Heart right ventricle (tissue), 16 donors: ENCODE data around the gene MRPS26. TPM values are rescaled to one million over a fixed set of nuclear protein-coding genes. Genes with fewer than 3 reads are reported as not detected.

Experiments
- ATAC-seq, 8 donors: fragments of 200-7000 bp; cut with Tn5 transposase; one replicate each; pipeline ENCODE4 v1.9.1; 2020; ENCODE audit warnings: mild to moderate bottlenecking in 8 of 8, moderate library complexity in 8 of 8, moderate number of reproducible peaks in 1 of 8
- DNase-seq, 2 donors: peaks; one replicate each; pipeline ENCODE4 v3.0.0-alpha.2; 2020
- H3K27ac ChIP-seq, 10 donors: fragments of 200-600 bp; sonication (generic) in 2 of 10; one replicate each; pipeline versions ENCODE4 v1.5.0 to v1.8.0; 2020 to 2022; ENCODE audit warnings: mild to moderate bottlenecking in 3 of 10
- H3K27me3 ChIP-seq, 7 donors: fragments of 200-600 bp; one replicate each; pipeline ENCODE4 v1.8.0; 2021 to 2022; ENCODE audit warnings: mild to moderate bottlenecking in 2 of 7
- H3K36me3 ChIP-seq, 9 donors: fragments of 200-600 bp; sonication (generic) in 1 of 9; one replicate each; pipeline versions ENCODE4 v1.5.0 to v1.8.0; 2020 to 2022; ENCODE audit warnings: mild to moderate bottlenecking in 2 of 9
- H3K4me1 ChIP-seq, 9 donors: fragments of 200-600 bp; sonication (generic) in 1 of 9; one replicate each; pipeline versions ENCODE4 v1.5.0 to v1.8.0; 2020 to 2022; ENCODE audit warnings: mild to moderate bottlenecking in 4 of 9
- H3K4me3 ChIP-seq, 10 donors: fragments of 200-600 bp; sonication (generic) in 2 of 10; one replicate each; pipeline versions ENCODE4 v1.5.0 to v1.8.0; 2020 to 2022; ENCODE audit warnings: mild to moderate bottlenecking in 7 of 10, moderate library complexity in 2 of 10
- H3K9me3 ChIP-seq, 11 donors: fragments of 200-600 bp in 10 of 11; sonication (generic) in 2 of 11; one replicate each; pipeline versions ENCODE4 v1.5.0 to v1.8.0; 2013 to 2022; ENCODE audit warnings: mild to moderate bottlenecking in 2 of 11, control low read depth in 1 of 11, moderate library complexity in 1 of 11
- WGBS, 2 donors: extraction: QIAGEN DNeasy Blood & Tissue Kit; methylation state at CpG; one replicate each; pipeline ENCODE4 v1.1.7; 2013; ENCODE audit warnings: inconsistent platforms in 1 of 2; 5-methylcytosine and 5-hydroxymethylcytosine counted together
- intact Hi-C, 10 donors: fragments of 100-400 bp; cut with DNase I; formaldehyde crosslinking; loops; one replicate each; pipeline versions ENCODE4 v1.11.1 to v1.14.2; 2022
- polyA plus RNA-seq, 2 donors: library from polyadenylated mRNA; stranded (reverse); fragments of 200-250 nt; gene quantifications; one replicate each; pipeline ENCODE4 v1.2.3, GENCODE V29; 2013
- total RNA-seq, 10 donors: library from RNA; stranded (reverse); fragmentation: NEBNext Ultra II Directional in 3 of 10; extraction: Animal tissue kit (Norgen Biotek cat#: 25700) in 3 of 10; gene quantifications; one replicate each; pipeline versions ENCODE4 v1.2.1 to v1.2.4, GENCODE V29; 2021 to 2023
- TF ChIP-seq, protein P1 (sequence below), 9 donors: fragments of 200-600 bp; sonication (generic) in 2 of 9; IDR thresholded peaks; one replicate each; pipeline versions ENCODE4 v1.5.0 to v1.8.0; 2021 to 2022; ENCODE audit warnings: antibody characterized with exemption in 9 of 9, mild to moderate bottlenecking in 5 of 9, moderate library complexity in 1 of 9
- donor health status: Arrhythmogenic right ventricular cardiomyopathy.
- donor health status: ischemic (EF 13 %, LVEDD 7.1; RV severe dilation, severe dysfunction).
- donor health status: healthy with polysubstance abuse.
- donor health status: DM: no; HTN: yes; CAD: no.
- donor health status: DM: no; HTN: no; CAD: no.
- donor health status: ischemic (EF 25% LVEDD 6.9; RV normal size, moderate dysfunction).
- donor health status: ischemic (EF 25% LVEDD 5.7; RV mildly dilated, moderate dysfunction).
- donor health status: healthy.
- donor health status: DM: yes; HTN: yes; CAD: no.
- donor health status: Ischemic cardiomyopathy.
- donor health status: ischemic (EF 35%, LVEDD 5.7; RV mildly dilated, moderate dysfunction).
- donor health status: nonischemic (EF 11% LVEDD 7.7; RV severe dilation, severe dysfunction).
- donor health status: DM: yes; HTN: yes; CAD: no.
- donor health status: PGD.
- donor health status: ischemic (EF 29% LVEDD 5.4; RV normal size, mild dysfunction).
- donor health status: nonischemic (EF 23%, LVEDD 6.1; RV moderate dilation, normal function).

The MRPS26 gene
- total and polyA plus RNA-seq, 12 donors = 39.1 to 119 (median 52.4) TPM

DNA sequence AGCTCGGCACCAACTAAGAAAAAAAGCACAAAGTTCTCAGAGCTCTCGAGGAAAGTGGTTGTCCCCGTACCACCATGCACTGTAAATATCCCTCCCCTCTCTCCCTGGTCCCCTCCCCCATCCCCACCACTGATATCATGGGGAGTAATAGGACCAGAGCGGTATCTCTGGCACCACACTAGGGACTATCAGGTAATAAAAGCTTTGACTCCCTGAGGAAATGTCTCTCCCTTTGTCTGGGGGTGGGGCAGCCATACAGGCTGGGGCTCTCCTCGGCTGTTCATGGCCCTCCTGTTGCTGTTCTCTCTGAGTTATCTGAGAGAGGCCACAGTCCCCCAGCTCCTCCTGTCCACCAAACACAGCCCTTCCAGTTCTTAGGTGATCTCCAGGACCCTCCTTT is 7.4 kb upstream of the MRPS26 start:
- Histone ChIP-seq H3K4me3 (no peak overlapping the region), H3K36me3 (peaks cover 5 to 74% (median 45%) of the 10 kb centered on the region in 9 donors), H3K27ac (no peak overlapping the region), H3K4me1 (peaks cover 3 to 20% (median 12%) of the 10 kb centered on the region in 9 donors), H3K9me3 (no peaks in the 10 kb centered on the region), H3K27me3 (no peaks in the 10 kb centered on the region)
- TF ChIP-seq, protein P1, sequence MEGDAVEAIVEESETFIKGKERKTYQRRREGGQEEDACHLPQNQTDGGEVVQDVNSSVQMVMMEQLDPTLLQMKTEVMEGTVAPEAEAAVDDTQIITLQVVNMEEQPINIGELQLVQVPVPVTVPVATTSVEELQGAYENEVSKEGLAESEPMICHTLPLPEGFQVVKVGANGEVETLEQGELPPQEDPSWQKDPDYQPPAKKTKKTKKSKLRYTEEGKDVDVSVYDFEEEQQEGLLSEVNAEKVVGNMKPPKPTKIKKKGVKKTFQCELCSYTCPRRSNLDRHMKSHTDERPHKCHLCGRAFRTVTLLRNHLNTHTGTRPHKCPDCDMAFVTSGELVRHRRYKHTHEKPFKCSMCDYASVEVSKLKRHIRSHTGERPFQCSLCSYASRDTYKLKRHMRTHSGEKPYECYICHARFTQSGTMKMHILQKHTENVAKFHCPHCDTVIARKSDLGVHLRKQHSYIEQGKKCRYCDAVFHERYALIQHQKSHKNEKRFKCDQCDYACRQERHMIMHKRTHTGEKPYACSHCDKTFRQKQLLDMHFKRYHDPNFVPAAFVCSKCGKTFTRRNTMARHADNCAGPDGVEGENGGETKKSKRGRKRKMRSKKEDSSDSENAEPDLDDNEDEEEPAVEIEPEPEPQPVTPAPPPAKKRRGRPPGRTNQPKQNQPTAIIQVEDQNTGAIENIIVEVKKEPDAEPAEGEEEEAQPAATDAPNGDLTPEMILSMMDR (IDR thresholded peaks at IDR 0.05) = no peak
- intact Hi-C loops = no loop called here
- 84 to 85% methylated on average over 5 of the region's 5 CpGs for WGBS, 2 donors
- ATAC-seq = no peak
- DNase-seq = no peak

DNA sequence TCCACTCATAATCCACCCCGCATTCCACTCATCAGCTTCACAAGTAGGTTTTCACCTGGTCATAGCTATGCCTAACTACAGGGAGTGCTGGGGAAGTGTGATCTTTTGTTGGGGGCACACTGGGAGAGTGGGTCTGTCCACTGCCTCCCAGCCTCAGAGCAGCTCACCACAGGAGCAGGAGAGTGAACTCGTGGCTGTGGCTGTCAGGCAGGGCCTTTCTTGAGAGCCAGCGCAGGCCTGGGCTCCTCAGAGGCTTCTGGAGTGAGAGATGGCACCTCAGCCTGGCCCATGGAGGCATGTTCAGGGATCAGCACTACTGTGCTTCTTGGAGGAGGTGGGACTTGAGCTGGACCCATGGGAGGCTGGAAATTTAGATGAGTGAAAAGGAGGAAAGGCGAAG is 6.4 kb upstream of the MRPS26 start:
- TF ChIP-seq, protein P1 (IDR thresholded peaks at IDR 0.05) = no peak
- intact Hi-C loops = no loop called here
- 79 to 81% methylated on average over 4 of the region's 4 CpGs for WGBS, 2 donors

DNA sequence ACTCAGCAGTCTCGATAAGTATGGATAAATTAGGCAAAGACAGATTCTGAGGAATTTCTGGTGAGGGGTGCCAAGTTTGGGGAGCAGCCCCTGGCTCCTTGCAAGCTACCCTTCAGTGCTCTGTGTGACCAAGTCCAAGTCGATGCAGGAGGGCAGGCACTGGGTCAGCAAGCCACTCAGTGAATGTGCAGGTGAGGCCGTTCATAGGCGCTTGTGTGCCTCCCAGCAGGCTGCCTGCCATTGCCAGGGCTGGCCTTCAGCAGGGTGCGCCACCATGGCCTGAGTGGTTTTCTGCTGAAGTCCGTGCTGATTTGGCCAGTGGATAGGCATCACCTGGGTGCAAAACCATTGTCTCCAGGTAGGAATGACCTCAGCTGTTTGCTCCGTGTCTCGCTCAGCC is 5.8 kb upstream of the MRPS26 start:
- no peak for ATAC-seq
- Histone ChIP-seq H3K27me3 (no peaks in the 10 kb centered on the region), H3K27ac (no peak overlapping the region), H3K9me3 (no peaks in the 10 kb centered on the region), H3K4me1 (peaks cover 3 to 27% (median 16%) of the 10 kb centered on the region in 9 donors), H3K4me3 (no peak overlapping the region), H3K36me3 (peaks cover 5 to 58% (median 41%) of the 10 kb centered on the region in 9 donors)
- intact Hi-C loops = no loop called here
- TF ChIP-seq, protein P1 (IDR thresholded peaks at IDR 0.05) = no peak
- 92 to 95% methylated on average over 8 of the region's 8 CpGs for WGBS, 2 donors
- no peak for DNase-seq

More for the DNA sequence above, 6.4 kb upstream of the MRPS26 start:
- H3K27ac ChIP-seq = no peak overlapping the region
- no peaks in the 10 kb centered on the region for H3K27me3 ChIP-seq
- H3K4me1 ChIP-seq = peaks cover 3 to 21% (median 12%) of the 10 kb centered on the region in 9 donors
- no peaks in the 10 kb centered on the region for H3K9me3 ChIP-seq
- DNase-seq (no peak), ATAC-seq (no peak)
- H3K4me3 ChIP-seq = no peak overlapping the region
- H3K36me3 ChIP-seq = peaks cover 5 to 65% (median 45%) of the 10 kb centered on the region in 9 donors

DNA sequence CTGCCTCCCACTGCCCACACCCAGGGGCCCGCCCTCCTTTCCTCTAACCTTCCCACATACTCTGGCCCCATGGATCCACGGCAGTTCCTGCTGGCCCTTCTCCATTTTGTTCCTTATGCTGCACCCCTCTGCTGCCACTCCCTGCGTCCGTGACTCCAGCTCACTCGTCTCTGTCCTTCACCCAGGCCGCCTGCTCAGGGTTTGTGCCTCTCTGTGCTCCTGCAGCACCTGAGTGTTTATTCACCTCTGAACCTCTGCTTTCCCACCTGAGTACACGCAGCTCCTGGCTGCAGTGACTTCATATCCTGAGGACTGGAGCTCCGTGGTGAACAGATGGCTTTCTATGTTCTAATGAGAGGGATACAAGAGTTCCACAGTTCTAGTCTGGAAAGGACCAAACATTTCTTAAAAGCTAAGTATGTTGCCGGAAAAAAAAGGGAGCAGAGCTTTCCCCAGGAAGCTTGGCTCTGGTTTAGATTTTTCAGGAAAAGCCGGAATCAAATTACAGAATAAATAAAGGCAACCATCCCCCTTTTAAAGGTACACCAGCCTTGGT is 3.9 kb upstream of the MRPS26 start:
- intact Hi-C loops = no loop called here
- peak overlapping the region in 9 of 10 donors; percentile 24 to 74 (median 58) for H3K27ac ChIP-seq
- DNase-seq (no peak), ATAC-seq (no peak)
- TF ChIP-seq, protein P1 (IDR thresholded peaks at IDR 0.05) = no peak
- no peaks in the 10 kb centered on the region for H3K27me3 ChIP-seq
- no peaks in the 10 kb centered on the region for H3K9me3 ChIP-seq
- H3K36me3 ChIP-seq = peaks cover 2 to 40% (median 23%) of the 10 kb centered on the region in 9 donors
- H3K4me1 ChIP-seq = peaks cover 6 to 36% (median 25%) of the 10 kb centered on the region in 9 donors
- peak overlapping the region in 2 of 10 donors; percentile 7 to 11 for H3K4me3 ChIP-seq
- 52 to 54% methylated on average over 10 of the region's 10 CpGs for WGBS, 2 donors
